K562 (cell line): ENCODE measurements around the gene RSPH10B. TPM values are rescaled to one million over a fixed set of nuclear protein-coding genes. Genes with fewer than 3 reads are reported as not detected.
A peak's percentile ranks its signal among the peaks of the same experiment; 100 is the strongest.
"Not testable (repeated sequence)": the region's sequence is repeated elsewhere in the genome, so short reads cannot be mapped to it uniquely, and the experiment has no call there.

Experiments
- ATAC-seq: fragments of 200-7000 bp; cut with Tn5 transposase; 3 replicates; pipeline ENCODE4 v1.9.1; 2020; ENCODE audit warnings: moderate library complexity
- BruUV-seq: library from RNA; stranded (reverse); fragments of 400-500 nt; replicated peaks from 2 replicates; lab custom pipeline; 2021; lab: Mats Ljungman, UMichigan
- CTCF ChIA-PET: fragments of 300-600 bp; formaldehyde crosslinking; extraction: SDS; loops from one replicate; lab custom pipeline; 2021; ENCODE audit warnings: low intra/inter-chr PET ratio; lab: Yijun Ruan, JAX
- POLR2A ChIA-PET: fragments of 300-600, 350-650 bp; sonication (Branson Sonifier 250); formaldehyde crosslinking; extraction: SDS; loops from one replicate; lab custom pipeline; 2021; ENCODE audit warnings: antibody characterized with exemption, inconsistent platforms; lab: Yijun Ruan, JAX
- DNase-seq, 4 experiments: peaks; one replicate each; pipeline versions ENCODE4 v3.0.0 to v3.0.0-alpha.2; 2011 to 2018; ENCODE audit warnings: low spot score in 3 of 4, mixed read lengths in 3 of 4; ENCODE audit errors: extremely low read depth in 1 of 4
- FAIRE-seq: peaks from 2 replicates; lab custom pipeline; 2011; peaks lifted over from hg19 to GRCh38; lab: Jason Lieb, UNC
- H2AFZ ChIP-seq: 2 replicates; pipeline ENCODE4 v1.6.0; 2011; ENCODE audit warnings: low read depth, low read length, control low read depth, inconsistent platforms
- H3K27ac ChIP-seq: fragments of 200-600 bp; 3 replicates; pipeline ENCODE4 v1.8.0; 2011; ENCODE audit warnings: low read depth, mild to moderate bottlenecking, control low read depth, inconsistent platforms, low read length, moderate library complexity, mixed read lengths; ENCODE audit errors: extremely low read depth
- H3K27me3 ChIP-seq, 2 experiments: fragments of 300-600 bp in 1 of 2; 2 replicates in 1 of 2; 3 replicates in 1 of 2; pipeline versions ENCODE4 v1.6.0 to v1.8.0; 2011; ENCODE audit warnings: inconsistent platforms in 2 of 2, low read length in 2 of 2, mild to moderate bottlenecking in 1 of 2, mixed read lengths in 1 of 2, moderate library complexity in 1 of 2; ENCODE audit not compliant: control insufficient read depth in 2 of 2, insufficient read depth in 2 of 2
- H3K36me3 ChIP-seq: fragments of 300-600 bp; 3 replicates; pipeline ENCODE4 v1.8.0; 2011; ENCODE audit warnings: mild to moderate bottlenecking, low read length, inconsistent platforms; ENCODE audit not compliant: control insufficient read depth, insufficient read depth
- H3K4me1 ChIP-seq, 2 experiments: fragments of 200-600 bp in 1 of 2; replicated peaks in 1 of 2; 2 replicates in 1 of 2; 3 replicates in 1 of 2; pipeline versions ENCODE4 v1.5.1 to v1.8.0; 2011; ENCODE audit warnings: inconsistent platforms in 2 of 2, low read length in 2 of 2, mild to moderate bottlenecking in 1 of 2, mixed read lengths in 1 of 2, moderate library complexity in 1 of 2; ENCODE audit not compliant: control insufficient read depth in 2 of 2, insufficient read depth in 2 of 2
- H3K4me2 ChIP-seq: 2 replicates; pipeline ENCODE4 v1.6.1; 2011; ENCODE audit warnings: low read length, control low read depth, inconsistent platforms, mixed read lengths; ENCODE audit not compliant: insufficient read depth
- H3K4me3 ChIP-seq: fragments of 200-600 bp; sonication (generic), shearing (Covaris generic); 2 replicates; pipeline ENCODE4 v1.5.1; 2016; ENCODE audit warnings: control low read depth, inconsistent platforms
- H3K79me2 ChIP-seq: fragments of 200-600 bp; 3 replicates; pipeline ENCODE4 v1.8.0; 2011; ENCODE audit warnings: low read length, inconsistent platforms; ENCODE audit not compliant: control insufficient read depth, insufficient read depth
- H3K9ac ChIP-seq, 2 experiments: 2 replicates each; pipeline versions ENCODE4 v1.6.0 to v1.6.1; 2011; ENCODE audit warnings: low read depth in 2 of 2, low read length in 2 of 2, control low read depth in 1 of 2, inconsistent platforms in 1 of 2, mild to moderate bottlenecking in 1 of 2, mixed read lengths in 1 of 2; ENCODE audit not compliant: insufficient read depth in 1 of 2
- H3K9me1 ChIP-seq: one replicate; pipeline ENCODE4 v1.6.0; 2011; ENCODE audit warnings: inconsistent platforms, mild to moderate bottlenecking, low read length, moderate library complexity; ENCODE audit not compliant: control insufficient read depth, insufficient read depth
- H3K9me3 ChIP-seq: replicated peaks from 2 replicates; pipeline ENCODE4 v1.5.1; 2011; ENCODE audit warnings: low read depth, low read length, inconsistent platforms; ENCODE audit not compliant: control insufficient read depth, insufficient read depth
- H4K20me1 ChIP-seq: replicated peaks from 2 replicates; pipeline ENCODE4 v1.6.1; 2011; ENCODE audit warnings: low read length, inconsistent platforms, mixed read lengths; ENCODE audit not compliant: control insufficient read depth, insufficient read depth
- WGBS: fragments of 100-300 bp; shearing (Covaris generic); methylation state at CpG from one replicate; pipeline ENCODE4 v1.1.6; 2016; ENCODE audit warnings: low coverage, mixed read lengths; ENCODE audit not compliant: insufficient coverage; ENCODE audit errors: missing lambda C conversion rate; 5-methylcytosine and 5-hydroxymethylcytosine counted together
- in situ Hi-C: fragments of 300-500 bp; cut with MboI; formaldehyde crosslinking; loops from 4 replicates; pipeline ENCODE4 v1.15.0; 2018; ENCODE audit warnings: inconsistent platforms, mixed read lengths
- intact Hi-C: fragments of 100-400 bp; cut with micrococcal nuclease; formaldehyde crosslinking; loops from 2 replicates; pipeline ENCODE4 v1.14.2; 2022
- polyA plus RNA-seq, 8 experiments: library from polyadenylated mRNA; depleted of rRNA in 4 of 8; stranded (reverse) in 5 of 8; unstranded in 3 of 8; fragments of >200 nt; fragmentation: Nextera tagmentation in 2 of 8; fragmentation: Illumina TruSeq in 1 of 8; extraction: Ambion mirVana in 2 of 8; extraction: Trizol in 1 of 8; gene quantifications; 2 replicates each; pipeline versions ENCODE4 v1.2.1 to v1.2.3, GENCODE V29; 2011 to 2014; ENCODE audit warnings: inconsistent platforms in 1 of 8, missing spikeins in 1 of 8
- total RNA-seq, 7 experiments: library from RNA; depleted of rRNA in 6 of 7; stranded (reverse); fragments of >200 nt in 6 of 7; fragmentation: Illumina TruSeq in 2 of 7; extraction: Trizol in 2 of 7; gene quantifications; 2 replicates each; pipeline versions ENCODE4 v1.2.1 to v1.2.3, GENCODE V29; 2011 to 2021; ENCODE audit warnings: low replicate concordance in 1 of 7

RSPH10B gene
- total and polyA plus RNA-seq, 9 of the 15 experiments (the other 6 are each of a cell fraction or from before 2014, with no cell fraction given), result 0.01 to 0.09 TPM; not detected in 7

DNA sequence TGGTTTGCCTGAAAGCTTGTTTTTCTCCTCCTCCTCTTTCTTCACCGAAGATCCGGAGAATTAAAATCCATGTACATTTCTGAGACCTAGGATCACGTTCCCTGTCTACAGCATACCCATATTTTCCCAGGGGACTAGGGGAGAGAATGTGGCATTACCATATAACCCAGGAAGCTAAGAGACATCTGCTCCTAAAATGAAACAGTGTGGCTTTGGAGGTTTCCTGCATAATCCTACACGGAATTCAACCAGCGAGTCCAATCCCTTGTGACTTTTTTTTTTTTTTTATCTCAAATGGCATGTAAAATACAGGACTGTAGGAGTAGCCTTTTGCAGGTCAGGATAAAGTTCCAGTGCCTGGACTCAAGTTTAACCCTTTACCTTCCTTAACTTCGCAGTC, 61.7 kb downstream of the RSPH10B start:
- FAIRE-seq, H3K4me1 ChIP-seq, H3K9me1 ChIP-seq, H3K9ac ChIP-seq, H3K79me2 ChIP-seq, CTCF ChIA-PET, H4K20me1 ChIP-seq, H3K4me3 ChIP-seq, H3K9me3 ChIP-seq, intact Hi-C loops, POLR2A ChIA-PET, H3K4me2 ChIP-seq, ATAC-seq, BruUV-seq, H3K27me3 ChIP-seq, H2AFZ ChIP-seq, DNase-seq, H3K27ac ChIP-seq: not testable (repeated sequence)
- H3K36me3 ChIP-seq, result peaks cover 11% of the 10 kb centered on the region; the same call in 2 of the 3 replicates
- 95% methylated on average over 3 of the region's 6 CpGs for WGBS
- in situ Hi-C loops, result loop anchor here (5.0 kb wide), 1 partner anchor 908 kb away; no protein-coding TSS in a partner anchor

- H3K9ac ChIP-seq, H3K79me2 ChIP-seq, H2AFZ ChIP-seq, intact Hi-C loops, H3K27ac ChIP-seq, ATAC-seq, CTCF ChIA-PET, H3K9me1 ChIP-seq, H3K27me3 ChIP-seq, POLR2A ChIA-PET, H3K9me3 ChIP-seq, H3K36me3 ChIP-seq, H4K20me1 ChIP-seq, H3K4me3 ChIP-seq, H3K4me2 ChIP-seq, H3K4me1 ChIP-seq, DNase-seq, BruUV-seq: not testable (repeated sequence)
- WGBS, result 96% methylated on average over 3 of the region's 5 CpGs
- FAIRE-seq, result peak; percentile 67
- in situ Hi-C loops, result loop anchor here (5.0 kb wide), 1 partner anchor 913 kb away; no protein-coding TSS in a partner anchor
Measured at GRCh38 chr7:5904726-5905125, 65.8 kb downstream of the RSPH10B start.

DNA sequence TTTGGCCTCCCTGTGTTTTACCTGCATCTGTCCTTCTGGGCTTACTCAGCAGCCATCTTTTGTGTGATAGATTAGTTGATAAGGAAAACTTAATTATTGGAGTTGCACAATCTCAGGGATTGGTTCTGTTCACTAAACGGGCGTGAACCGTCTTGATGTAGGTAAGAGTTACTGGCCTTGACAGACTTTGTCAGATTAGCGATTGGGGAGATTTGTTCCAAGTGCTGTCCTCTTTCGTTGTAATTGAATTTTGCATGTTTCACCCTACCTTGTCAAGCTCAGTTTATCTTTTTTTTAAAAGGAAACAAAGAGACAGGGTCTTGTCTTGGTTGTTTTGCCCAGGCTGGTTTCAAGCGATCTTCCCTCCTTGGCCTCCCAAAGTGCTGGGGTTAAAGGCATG, 67.5 kb downstream of the RSPH10B start:
- H3K9ac ChIP-seq, BruUV-seq, H3K4me3 ChIP-seq, POLR2A ChIA-PET, H3K9me1 ChIP-seq, H3K9me3 ChIP-seq, H3K4me2 ChIP-seq, intact Hi-C loops, FAIRE-seq, in situ Hi-C loops, H4K20me1 ChIP-seq, H3K27ac ChIP-seq, CTCF ChIA-PET, H3K4me1 ChIP-seq, H3K27me3 ChIP-seq, H2AFZ ChIP-seq, DNase-seq, H3K79me2 ChIP-seq, ATAC-seq, H3K36me3 ChIP-seq: not testable (repeated sequence)
- WGBS, result 91% methylated on average over 6 of the region's 6 CpGs
